T-helper 1 cell treated with Interleukin-12 subunit alpha and Interleukin-12 subunit beta and Interleukin-4 antibody, amounts not matched to agents 30 μg/mL and 1 μg/mL, for 36 hours (primary cell): ENCODE measurements around the gene PIK3CG.
"Not testable (repeated sequence)": the region's sequence is repeated elsewhere in the genome, so short reads cannot be mapped to it uniquely, and the experiment has no call there.

Experiments used
- H3K27ac Mint-ChIP-seq: one replicate; pipeline ENCODE4 v1.8.0; 2021; ENCODE audit warnings: mild to moderate bottlenecking, mixed read lengths
- H3K27me3 Mint-ChIP-seq: one replicate; pipeline ENCODE4 v1.8.0; 2021; ENCODE audit warnings: low read depth, mixed read lengths
- H3K36me3 Mint-ChIP-seq: one replicate; pipeline ENCODE4 v1.8.0; 2021; ENCODE audit warnings: low read depth, mixed read lengths
- H3K4me1 Mint-ChIP-seq: one replicate; pipeline ENCODE4 v1.8.0; 2021; ENCODE audit warnings: low read depth, mixed read lengths
- H3K4me3 Mint-ChIP-seq: one replicate; pipeline ENCODE4 v1.8.0; 2021; ENCODE audit warnings: mild to moderate bottlenecking, moderate library complexity, mixed read lengths
- H3K9me3 Mint-ChIP-seq: one replicate; pipeline ENCODE4 v1.8.0; 2021; ENCODE audit warnings: mixed read lengths

Gene PIK3CG

GRCh38 chr7:106888204-106888603 lies 23.1 kb downstream of the PIK3CG start:
- peaks cover 71% of the 10 kb centered on the region for H3K36me3 Mint-ChIP-seq
- H3K27me3 Mint-ChIP-seq = no peaks in the 10 kb centered on the region
- H3K4me1 Mint-ChIP-seq = peaks cover 7% of the 10 kb centered on the region
- H3K4me3 Mint-ChIP-seq = no peak overlapping the region
- no peak overlapping the region for H3K27ac Mint-ChIP-seq
- H3K9me3 Mint-ChIP-seq = no peaks in the 10 kb centered on the region

- Mint-ChIP-seq H3K4me1 (peaks cover 7% of the 10 kb centered on the region), H3K27ac (no peak overlapping the region), H3K4me3 (no peak overlapping the region), H3K36me3 (peaks cover 51% of the 10 kb centered on the region), H3K9me3 (no peaks in the 10 kb centered on the region), H3K27me3 (no peaks in the 10 kb centered on the region)
Observed at GRCh38 chr7:106890952-106891351, 25.9 kb downstream of the PIK3CG start.

- no peak overlapping the region for H3K4me3 Mint-ChIP-seq
- H3K27ac Mint-ChIP-seq = no peak overlapping the region
- H3K4me1 Mint-ChIP-seq = peaks cover 7% of the 10 kb centered on the region
- no peaks in the 10 kb centered on the region for H3K27me3 Mint-ChIP-seq
- no peaks in the 10 kb centered on the region for H3K9me3 Mint-ChIP-seq
- H3K36me3 Mint-ChIP-seq = peaks cover 52% of the 10 kb centered on the region
Observed at GRCh38 chr7:106891548-106892410, 26.7 kb downstream of the PIK3CG start.

GRCh38 chr7:106893591-106893990 lies 28.5 kb downstream of the PIK3CG start:
- Mint-ChIP-seq H3K4me3 (no peak overlapping the region), H3K27me3 (no peaks in the 10 kb centered on the region), H3K36me3 (peaks cover 56% of the 10 kb centered on the region), H3K27ac (no peak overlapping the region), H3K9me3 (peaks cover 10% of the 10 kb centered on the region), H3K4me1 (peaks cover 3% of the 10 kb centered on the region)

GRCh38 chr7:106895246-106895864 lies 30.3 kb downstream of the PIK3CG start:
- Mint-ChIP-seq H3K36me3 (peaks cover 62% of the 10 kb centered on the region), H3K9me3 (peaks cover 16% of the 10 kb centered on the region), H3K27me3 (no peaks in the 10 kb centered on the region), H3K4me3 (no peak overlapping the region), H3K4me1 (peaks cover 11% of the 10 kb centered on the region), H3K27ac (no peak overlapping the region)

GRCh38 chr7:106896231-106896630 lies 31.1 kb downstream of the PIK3CG start:
- Mint-ChIP-seq H3K36me3 (peaks cover 64% of the 10 kb centered on the region), H3K4me3 (no peak overlapping the region), H3K4me1 (peaks cover 12% of the 10 kb centered on the region), H3K27me3 (no peaks in the 10 kb centered on the region), H3K9me3 (peaks cover 16% of the 10 kb centered on the region), H3K27ac (no peak overlapping the region)

GRCh38 chr7:106897553-106897952 lies 32.5 kb downstream of the PIK3CG start:
- H3K4me3 Mint-ChIP-seq, H3K27ac Mint-ChIP-seq, H3K27me3 Mint-ChIP-seq: not testable (repeated sequence)
- peaks cover 68% of the 10 kb centered on the region for H3K36me3 Mint-ChIP-seq
- peaks cover 15% of the 10 kb centered on the region for H3K4me1 Mint-ChIP-seq
- peaks cover 16% of the 10 kb centered on the region for H3K9me3 Mint-ChIP-seq

GRCh38 chr7:106898967-106899366 lies 33.9 kb downstream of the PIK3CG start:
- H3K36me3 Mint-ChIP-seq = peaks cover 63% of the 10 kb centered on the region
- H3K9me3 Mint-ChIP-seq = peaks cover 16% of the 10 kb centered on the region
- not testable (repeated sequence) for H3K27ac Mint-ChIP-seq, H3K27me3 Mint-ChIP-seq, H3K4me3 Mint-ChIP-seq
- peaks cover 15% of the 10 kb centered on the region for H3K4me1 Mint-ChIP-seq

- Mint-ChIP-seq H3K27me3 (no peaks in the 10 kb centered on the region), H3K9me3 (peaks cover 16% of the 10 kb centered on the region), H3K4me1 (peaks cover 13% of the 10 kb centered on the region), H3K27ac (no peak overlapping the region), H3K36me3 (peaks cover 69% of the 10 kb centered on the region), H3K4me3 (no peak overlapping the region)
Observed at GRCh38 chr7:106901828-106902441, 36.9 kb downstream of the PIK3CG start.

- no peaks in the 10 kb centered on the region for H3K27me3 Mint-ChIP-seq
- H3K4me3 Mint-ChIP-seq = no peak overlapping the region
- peaks cover 42% of the 10 kb centered on the region for H3K36me3 Mint-ChIP-seq
- no peak overlapping the region for H3K27ac Mint-ChIP-seq
- peaks cover 3% of the 10 kb centered on the region for H3K4me1 Mint-ChIP-seq
- no peaks in the 10 kb centered on the region for H3K9me3 Mint-ChIP-seq
Observed at GRCh38 chr7:106905734-106906133, 40.7 kb downstream of the PIK3CG start.

GRCh38 chr7:106911959-106912358 lies 46.9 kb downstream of the PIK3CG start:
- H3K4me3 Mint-ChIP-seq = no peak overlapping the region
- peaks cover 9% of the 10 kb centered on the region for H3K36me3 Mint-ChIP-seq
- H3K4me1 Mint-ChIP-seq = no peaks in the 10 kb centered on the region
- H3K9me3 Mint-ChIP-seq = no peaks in the 10 kb centered on the region
- no peaks in the 10 kb centered on the region for H3K27me3 Mint-ChIP-seq
- H3K27ac Mint-ChIP-seq = no peak overlapping the region

GRCh38 chr7:106914018-106914607 lies 49.0 kb downstream of the PIK3CG start:
- Mint-ChIP-seq H3K27ac (no peak overlapping the region), H3K27me3 (no peaks in the 10 kb centered on the region), H3K4me1 (no peaks in the 10 kb centered on the region), H3K4me3 (no peak overlapping the region), H3K9me3 (no peaks in the 10 kb centered on the region), H3K36me3 (no peaks in the 10 kb centered on the region)

GRCh38 chr7:106915407-106915806 lies 50.3 kb downstream of the PIK3CG start:
- Mint-ChIP-seq H3K36me3 (no peaks in the 10 kb centered on the region), H3K4me3 (no peak overlapping the region), H3K27me3 (peaks cover 4% of the 10 kb centered on the region), H3K27ac (no peak overlapping the region), H3K9me3 (peaks cover 6% of the 10 kb centered on the region), H3K4me1 (no peaks in the 10 kb centered on the region)

- Mint-ChIP-seq H3K4me3 (no peak overlapping the region), H3K27me3 (peaks cover 4% of the 10 kb centered on the region), H3K9me3 (peaks cover 6% of the 10 kb centered on the region), H3K27ac (no peak overlapping the region), H3K36me3 (no peaks in the 10 kb centered on the region), H3K4me1 (no peaks in the 10 kb centered on the region)
Observed at GRCh38 chr7:106915873-106916272, 50.8 kb downstream of the PIK3CG start.
